IMR-90 (cell line): Measurements from ENCODE around the gene PKIG. TPM values are rescaled to one million over a fixed set of nuclear protein-coding genes. Genes with fewer than 3 reads are reported as not detected.
A peak's percentile ranks its signal among the peaks of the same experiment; 100 is the strongest.

ENCODE experiments used
- ATAC-seq: fragments of 200-7000 bp; cut with Tn5 transposase; 2 replicates; pipeline ENCODE4 v1.9.1; 2020; ENCODE audit warnings: low read depth, mild to moderate bottlenecking, moderate library complexity
- BruUV-seq: library from RNA; stranded (reverse); fragments of 400-500 nt; replicated peaks from 2 replicates; lab custom pipeline; 2021; lab: Mats Ljungman, UMichigan
- CTCF ChIA-PET: fragments of 300-600 bp; formaldehyde crosslinking; extraction: SDS; loops from one replicate; lab custom pipeline; 2021; ENCODE audit warnings: antibody characterized with exemption; lab: Yijun Ruan, JAX
- POLR2A ChIA-PET: fragments of 300-600 bp; sonication (Branson Sonifier 250); formaldehyde crosslinking; loops from one replicate; lab custom pipeline; 2022; ENCODE audit warnings: antibody characterized with exemption; ENCODE audit not compliant: unreplicated experiment; lab: Charles Lee
- DNase-seq: peaks from one replicate; pipeline ENCODE4 v3.0.0; 2013
- H2AFZ ChIP-seq: replicated peaks from 2 replicates; pipeline ENCODE3; 2013; ENCODE audit warnings: low read length, mild to moderate bottlenecking; ENCODE audit not compliant: poor library complexity
- H2AK5ac ChIP-seq: 2 replicates; pipeline ENCODE4 v1.6.1; 2013; ENCODE audit warnings: low read depth, low read length, inconsistent platforms
- H2AK9ac ChIP-seq: replicated peaks from 2 replicates; pipeline ENCODE3; 2013; ENCODE audit warnings: mild to moderate bottlenecking, low read depth, low read length, moderate library complexity; ENCODE audit not compliant: poor library complexity
- H2BK120ac ChIP-seq: 2 replicates; pipeline ENCODE4 v1.6.1; 2013; ENCODE audit warnings: low read depth, low read length, inconsistent platforms
- H2BK15ac ChIP-seq: 3 replicates; pipeline ENCODE4 v1.6.1; 2013; ENCODE audit warnings: low read depth, low read length, inconsistent platforms
- H2BK20ac ChIP-seq: 2 replicates; pipeline ENCODE4 v1.6.1; 2013; ENCODE audit warnings: low read depth, mild to moderate bottlenecking, inconsistent platforms, low read length, moderate library complexity
- H2BK5ac ChIP-seq: 2 replicates; pipeline ENCODE4 v1.6.1; 2013; ENCODE audit warnings: mild to moderate bottlenecking, low read depth, low read length, inconsistent platforms; ENCODE audit not compliant: poor library complexity, severe bottlenecking
- H3K14ac ChIP-seq: replicated peaks from 2 replicates; pipeline ENCODE4 v1.6.1; 2013; ENCODE audit warnings: low read depth, low read length, inconsistent platforms
- H3K18ac ChIP-seq: 2 replicates; pipeline ENCODE4 v1.6.1; 2013; ENCODE audit warnings: low read depth, low read length, control low read depth
- H3K23ac ChIP-seq: 2 replicates; pipeline ENCODE4 v1.6.1; 2013; ENCODE audit warnings: low read depth, low read length, inconsistent platforms
- H3K27ac ChIP-seq: 2 replicates; pipeline ENCODE4 v1.5.1; 2013; ENCODE audit warnings: mild to moderate bottlenecking, control low read depth, low read length; ENCODE audit not compliant: insufficient read depth
- H3K27me3 ChIP-seq: 2 replicates; pipeline ENCODE4 v1.6.1; 2013; ENCODE audit warnings: low read length; ENCODE audit not compliant: control insufficient read depth, insufficient read depth
- H3K36me3 ChIP-seq: 2 replicates; pipeline ENCODE4 v1.6.1; 2013; ENCODE audit warnings: low read length, mixed read lengths; ENCODE audit not compliant: control insufficient read depth, insufficient read depth
- H3K4ac ChIP-seq: 2 replicates; pipeline ENCODE4 v1.6.1; 2013; ENCODE audit warnings: low read depth, low read length, inconsistent platforms
- H3K4me1 ChIP-seq: 2 replicates; pipeline ENCODE4 v1.6.1; 2013; ENCODE audit warnings: low read length, mixed read lengths; ENCODE audit not compliant: control insufficient read depth, insufficient read depth
- H3K4me2 ChIP-seq: 2 replicates; pipeline ENCODE4 v1.6.1; 2013; ENCODE audit warnings: low read depth, mild to moderate bottlenecking, control low read depth, low read length, moderate library complexity
- H3K4me3 ChIP-seq: 2 replicates; pipeline ENCODE4 v1.5.1; 2013; ENCODE audit warnings: low read depth, mild to moderate bottlenecking, control low read depth, low read length, moderate library complexity; ENCODE audit not compliant: insufficient read depth
- H3K56ac ChIP-seq: 2 replicates; pipeline ENCODE4 v1.6.1; 2013; ENCODE audit warnings: low read length, inconsistent platforms; ENCODE audit not compliant: insufficient read depth; ENCODE audit errors: extremely low read depth
- H3K79me1 ChIP-seq, 2 experiments: 2 replicates each; pipeline ENCODE4 v1.6.1; 2013; ENCODE audit warnings: low read length in 2 of 2, inconsistent platforms in 1 of 2, low read depth in 1 of 2
- H3K9ac ChIP-seq: 2 replicates; pipeline ENCODE4 v1.6.1; 2013; ENCODE audit warnings: low read depth, low read length, control low read depth
- H3K9me1 ChIP-seq: 2 replicates; pipeline ENCODE4 v1.6.1; 2013; ENCODE audit warnings: low read length, inconsistent platforms; ENCODE audit not compliant: insufficient read depth
- H3K9me3 ChIP-seq: 2 replicates; pipeline ENCODE4 v1.6.1; 2013; ENCODE audit warnings: low read length; ENCODE audit not compliant: control insufficient read depth, insufficient read depth
- H4K20me1 ChIP-seq: 2 replicates; pipeline ENCODE4 v1.6.1; 2013; ENCODE audit warnings: low read length, inconsistent platforms; ENCODE audit not compliant: insufficient read depth
- H4K5ac ChIP-seq: 2 replicates; pipeline ENCODE4 v1.6.1; 2013; ENCODE audit warnings: mild to moderate bottlenecking, low read depth, low read length, control low read depth
- H4K8ac ChIP-seq, 2 experiments: 2 replicates each; pipeline ENCODE4 v1.6.1; 2013; ENCODE audit warnings: low read depth in 2 of 2, low read length in 2 of 2, control low read depth in 1 of 2, inconsistent platforms in 1 of 2
- H4K91ac ChIP-seq: 2 replicates; pipeline ENCODE4 v1.6.1; 2013; ENCODE audit warnings: low read depth, low read length, inconsistent platforms; ENCODE audit not compliant: insufficient read depth
- BHLHE40 ChIP-seq: fragments of 150-350 bp; IDR thresholded peaks from 2 replicates; pipeline ENCODE4 v1.6.1; 2016; ENCODE audit warnings: mild to moderate bottlenecking, low read depth, low read length
- CEBPB ChIP-seq: IDR thresholded peaks from 2 replicates; pipeline ENCODE4 v1.6.1; 2012; ENCODE audit warnings: low read depth, low read length, improper control_type of control experiment
- CHD1 ChIP-seq: IDR thresholded peaks from 2 replicates; pipeline ENCODE4 v1.6.1; 2012; ENCODE audit warnings: low read depth, low read length, improper control_type of control experiment
- CTCF ChIP-seq: conservative IDR thresholded peaks from 2 replicates; pipeline ENCODE4 v1.5.1; 2012; ENCODE audit warnings: mild to moderate bottlenecking, low read depth, low read length, improper control_type of control experiment
- ELK1 ChIP-seq: fragments of 150-350 bp; IDR thresholded peaks from 2 replicates; pipeline ENCODE4 v1.6.1; 2016; ENCODE audit warnings: low read depth, mild to moderate bottlenecking, low read length, moderate library complexity, borderline replicate concordance
- FOS ChIP-seq: fragments of 150-350 bp; IDR thresholded peaks from 2 replicates; pipeline ENCODE4 v1.6.1; 2016; ENCODE audit warnings: low read depth, low read length
- MAFK ChIP-seq: IDR thresholded peaks from 2 replicates; pipeline ENCODE4 v1.6.1; 2012; ENCODE audit warnings: low read depth, low read length, improper control_type of control experiment
- MAZ ChIP-seq: IDR thresholded peaks from 2 replicates; pipeline ENCODE4 v1.6.1; 2012; ENCODE audit warnings: low read depth, mild to moderate bottlenecking, low read length, improper control_type of control experiment, moderate library complexity, borderline replicate concordance
- RAD21 ChIP-seq: IDR thresholded peaks from 2 replicates; pipeline ENCODE4 v1.6.1; 2012; ENCODE audit warnings: low read length, improper control_type of control experiment
- RFX5 ChIP-seq: IDR thresholded peaks from 2 replicates; pipeline ENCODE4 v1.8.0; 2012; ENCODE audit warnings: low read depth, mild to moderate bottlenecking, low read length, moderate library complexity
- SMC3 ChIP-seq: fragments of 150-350 bp; IDR thresholded peaks from 2 replicates; pipeline ENCODE4 v1.6.1; 2016; ENCODE audit warnings: low read depth, mild to moderate bottlenecking, antibody characterized with exemption, low read length, moderate library complexity
- WGBS, 2 experiments: methylation state at CpG; one replicate each; pipeline versions ENCODE4 v1.1.5 to v1.1.7; 2013; ENCODE audit warnings: missing lambda C conversion rate in 2 of 2; ENCODE audit not compliant: insufficient read length in 1 of 2; ENCODE audit errors: extremely low coverage in 2 of 2; 5-methylcytosine and 5-hydroxymethylcytosine counted together
- dilution Hi-C: fragments of 300-500 bp; cut with HindIII; formaldehyde crosslinking; loops from one replicate; pipeline ENCODE4 v1.14.3; 2018; ENCODE audit warnings: low sequenced_read_pairs; ENCODE audit not compliant: unreplicated experiment
- in situ Hi-C: fragments of 300-500 bp; cut with MboI; formaldehyde crosslinking; loops from 3 replicates; pipeline ENCODE4 v1.14.3; 2019; ENCODE audit warnings: low sequenced_read_pairs, inconsistent platforms, mixed read lengths
- intact Hi-C: fragments of 100-400 bp; cut with micrococcal nuclease; formaldehyde crosslinking; loops from 2 replicates; pipeline ENCODE4 v1.10.0; 2022
- polyA plus RNA-seq, 3 experiments: library from polyadenylated mRNA; depleted of rRNA; stranded (reverse); fragments of >200 nt; gene quantifications; 2 replicates each; pipeline ENCODE4 v1.2.3, GENCODE V29; 2012; ENCODE audit warnings: low replicate concordance in 1 of 3
- total RNA-seq: library from RNA; depleted of rRNA; stranded (reverse); fragments of >200 nt; gene quantifications from 2 replicates; pipeline ENCODE4 v1.2.3, GENCODE V29; 2012
- TF ChIP-seq, protein P1 (sequence below): fragments of 150-350 bp; IDR thresholded peaks from 2 replicates; pipeline ENCODE4 v1.6.1; 2017; ENCODE audit warnings: mild to moderate bottlenecking, antibody characterized with exemption, low read length, low read depth

Gene PKIG
- total and polyA plus RNA-seq, 2 of the 4 experiments (the other 2 are of a cell fraction): 78.3 to 89.6 TPM

DNA sequence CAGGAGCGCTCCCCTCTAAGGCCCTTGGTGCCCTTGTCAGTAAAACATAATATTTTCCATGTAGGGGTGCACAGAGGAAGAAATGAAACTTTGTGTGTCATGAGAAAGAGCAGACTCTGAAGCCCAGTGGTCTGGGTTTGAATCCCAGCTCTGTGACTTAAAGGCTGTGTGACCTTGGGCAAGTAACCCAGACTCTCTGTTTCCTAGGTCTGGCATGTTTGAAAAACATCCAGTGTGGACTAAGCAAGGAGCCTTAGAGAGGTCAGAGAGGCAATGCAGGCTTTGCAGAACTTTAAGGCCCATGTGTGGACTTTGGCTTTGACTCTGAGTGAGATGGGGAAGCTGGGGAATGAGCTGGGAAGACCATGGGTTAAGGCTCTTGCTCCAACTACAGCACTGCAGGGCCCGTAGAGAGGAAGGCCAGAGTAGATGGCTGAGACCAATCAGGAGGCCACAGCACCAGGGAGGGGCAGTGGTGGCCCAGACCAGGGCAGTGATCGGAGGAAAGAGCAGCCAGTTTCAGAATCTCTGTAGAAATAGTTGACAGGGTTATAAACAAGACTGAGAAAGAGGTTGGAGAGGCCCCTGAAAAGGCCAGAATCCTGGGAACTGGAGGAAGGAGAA lies 50.9 kb downstream of the PKIG start:
- Histone ChIP-seq H2BK120ac (no peak overlapping the region), H3K79me1 (no peaks in the 10 kb centered on the region), H2BK15ac (no peak overlapping the region), H3K4me1 (no peaks in the 10 kb centered on the region), H2BK20ac (no peak overlapping the region), H4K20me1 (no peaks in the 10 kb centered on the region), H3K36me3 (0 out of 2 replicates have a peak, but pooled peaks cover 2% of the 10 kb centered on the region), H3K18ac (no peak overlapping the region), H3K14ac (no peak overlapping the region), H3K4me2 (no peak overlapping the region), H3K27ac (no peak overlapping the region), H3K9me3 (no peaks in the 10 kb centered on the region), H4K5ac (no peak overlapping the region), H3K23ac (no peak overlapping the region), H3K4me3 (no peak overlapping the region), H3K4ac (no peak overlapping the region), H2BK5ac (no peak overlapping the region), H2AK9ac (no peak overlapping the region), H4K91ac (no peak overlapping the region), H3K56ac (no peak overlapping the region), H2AK5ac (no peak overlapping the region), H3K9me1 (no peaks in the 10 kb centered on the region), H3K27me3 (no peaks in the 10 kb centered on the region), H3K9ac (no peak overlapping the region), H2AFZ (peak overlapping the region; percentile 58), H4K8ac (no peak overlapping the region)
- ChIA-PET CTCF (interaction anchor here (0.6 kb wide), 1 partner anchor 24 kb away, joined by 3 read pairs; no protein-coding TSS in a partner anchor), POLR2A (no interaction called here)
- no TSS peak for BruUV-seq
- intact Hi-C loops: no loop called here
- ATAC-seq (peak; percentile 46; the same call in 1 of the 2 replicates), DNase-seq (no peak)
- TF ChIP-seq FOS (no peak), ELK1 (no peak), MAFK (no peak), RFX5 (no peak), MAZ (no peak), RAD21 (no peak), BHLHE40 (no peak), SMC3 (no peak), CHD1 (no peak), CEBPB (no peak), CTCF (no peak)
- TF ChIP-seq, protein P1, sequence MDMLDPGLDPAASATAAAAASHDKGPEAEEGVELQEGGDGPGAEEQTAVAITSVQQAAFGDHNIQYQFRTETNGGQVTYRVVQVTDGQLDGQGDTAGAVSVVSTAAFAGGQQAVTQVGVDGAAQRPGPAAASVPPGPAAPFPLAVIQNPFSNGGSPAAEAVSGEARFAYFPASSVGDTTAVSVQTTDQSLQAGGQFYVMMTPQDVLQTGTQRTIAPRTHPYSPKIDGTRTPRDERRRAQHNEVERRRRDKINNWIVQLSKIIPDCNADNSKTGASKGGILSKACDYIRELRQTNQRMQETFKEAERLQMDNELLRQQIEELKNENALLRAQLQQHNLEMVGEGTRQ: no peak
- dilution Hi-C loops: no loop called here
- in situ Hi-C loops: no loop called here
- 52% methylated on average over 2 of the region's 3 CpGs; no CpG with 5 or more reads in 1 of the 2 experiments for WGBS, 2 experiments
